Thoracic aorta endothelial cell (primary cell): ENCODE data around the gene XIRP1. TPM values are rescaled to one million over a fixed set of nuclear protein-coding genes. Genes with fewer than 3 reads are reported as not detected.

Experiments used
- small RNA-seq: library from RNA; depleted of rRNA; stranded (forward); fragments of <200 nt; gene quantifications from one replicate; pipeline ENCODE3, GENCODE V24; 2012
- total RNA-seq: library from RNA; depleted of rRNA; stranded (reverse); fragments of >200 nt; gene quantifications from 2 replicates; pipeline ENCODE4 v1.2.3, GENCODE V29; 2012

Gene XIRP1
- not detected in 2 replicates for total RNA-seq

GRCh38 chr3:39192490-39193092 lies at the start of gene XIRP1:
Gene XIRP1 (minus strand): TSS chr3:39192595. CDS start chr3:39189445, 3,150 bp downstream.

Small RNA genes lying within 50 kb of the gene (small RNA-seq; reads per million reads assigned to genes)
- not detected for gene RF00017

Other genes with a start within 250 kb of the XIRP1 start
- gene SCN11A, start 140.7 kb downstream of the XIRP1 start, total RNA-seq = 0.14 and 0.27 TPM in 2 replicates
- gene WDR48, start 140.6 kb downstream of the XIRP1 start, total RNA-seq = 35.2 and 37.9 TPM in 2 replicates
- gene GORASP1, start 85.0 kb downstream of the XIRP1 start, total RNA-seq = 37.5 and 46.5 TPM in 2 replicates
- 3.2 and 3.9 TPM in 2 replicates for gene TTC21A, start 84.9 kb downstream of the XIRP1 start, total RNA-seq
- 14.5 and 17.1 TPM in 2 replicates for gene CSRNP1, start 39.0 kb downstream of the XIRP1 start, total RNA-seq
- gene CX3CR1, start 87.4 kb upstream of the XIRP1 start, total RNA-seq = not detected in 2 replicates
- gene CCR8, start 137.1 kb upstream of the XIRP1 start, total RNA-seq = not detected in 2 replicates
- 17.4 and 19.1 TPM in 2 replicates for gene SLC25A38, start 190.8 kb upstream of the XIRP1 start, total RNA-seq
- 1,325 and 1,423 TPM in 2 replicates for gene RPSA, start 214.1 kb upstream of the XIRP1 start, total RNA-seq